Glomerular endothelial cell (primary cell): ENCODE results near the gene SERPIND1. TPM values are rescaled to one million over a fixed set of nuclear protein-coding genes. Genes with fewer than 3 reads are reported as not detected.

Experiments used
- DNase-seq: peaks from one replicate; pipeline ENCODE4 v3.0.0-alpha.2; 2011; ENCODE audit warnings: low read depth, low spot score; ENCODE audit errors: extremely low read depth
- total RNA-seq: library from RNA; depleted of rRNA; stranded (reverse); fragments of >200 nt; gene quantifications from 2 replicates; pipeline ENCODE4 v1.2.3, GENCODE V29; 2015

The SERPIND1 gene
- total RNA-seq, 1 donor from 2014 or later: 1.4 TPM

DNA sequence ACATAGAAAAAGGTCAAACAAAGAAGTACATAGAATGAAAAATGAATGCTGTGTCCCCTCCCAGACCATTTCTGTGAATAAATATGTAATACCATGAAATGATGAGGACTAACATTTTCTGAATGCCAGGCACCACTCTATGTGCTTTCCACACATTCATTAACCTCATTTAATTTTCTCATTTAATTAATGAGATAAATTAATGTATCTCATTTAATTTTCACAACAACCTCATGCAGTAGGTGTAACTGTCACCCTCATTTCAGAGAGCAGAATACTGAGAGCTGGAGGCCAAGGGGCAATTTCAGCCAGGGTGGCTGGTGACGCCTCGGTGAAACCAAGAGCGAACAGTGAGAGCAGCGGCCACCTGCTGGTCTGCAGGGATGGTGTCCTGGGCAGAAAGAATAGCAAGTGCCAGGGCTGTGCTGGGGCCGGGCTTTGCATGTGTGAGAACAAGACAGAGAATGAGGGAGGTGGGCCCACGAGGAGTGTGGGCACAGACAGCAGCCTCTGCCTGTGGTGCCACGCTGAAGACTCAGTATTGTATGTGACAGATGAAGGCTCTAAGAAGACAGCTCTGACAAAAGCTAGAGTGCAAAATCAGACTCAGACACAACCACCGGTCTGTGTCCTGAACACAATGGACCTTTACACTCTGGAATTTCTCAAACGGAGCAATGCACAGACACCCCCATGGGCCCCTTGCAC is 1.8 kb upstream of the SERPIND1 start:
- no peak for DNase-seq

DNA sequence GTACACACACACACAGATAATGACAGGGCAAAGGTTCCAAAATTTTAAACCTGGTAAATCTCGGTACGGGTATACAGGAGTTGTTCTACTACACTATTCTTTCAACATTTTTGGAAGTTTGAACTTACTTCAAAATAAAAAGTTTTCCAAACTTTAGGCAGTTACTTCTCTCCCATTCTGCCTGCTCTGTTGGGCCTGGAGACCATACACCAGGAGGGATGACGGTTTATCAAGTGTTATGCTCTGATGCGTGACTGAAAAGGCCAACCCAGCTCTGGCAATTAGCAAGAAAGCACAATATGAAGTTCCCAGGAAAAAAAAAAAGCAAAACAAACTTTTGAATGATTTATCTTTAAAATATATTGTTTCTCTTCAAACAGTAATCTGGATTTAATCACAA is 969 bp downstream of the SERPIND1 start:
- no peak for DNase-seq

DNA sequence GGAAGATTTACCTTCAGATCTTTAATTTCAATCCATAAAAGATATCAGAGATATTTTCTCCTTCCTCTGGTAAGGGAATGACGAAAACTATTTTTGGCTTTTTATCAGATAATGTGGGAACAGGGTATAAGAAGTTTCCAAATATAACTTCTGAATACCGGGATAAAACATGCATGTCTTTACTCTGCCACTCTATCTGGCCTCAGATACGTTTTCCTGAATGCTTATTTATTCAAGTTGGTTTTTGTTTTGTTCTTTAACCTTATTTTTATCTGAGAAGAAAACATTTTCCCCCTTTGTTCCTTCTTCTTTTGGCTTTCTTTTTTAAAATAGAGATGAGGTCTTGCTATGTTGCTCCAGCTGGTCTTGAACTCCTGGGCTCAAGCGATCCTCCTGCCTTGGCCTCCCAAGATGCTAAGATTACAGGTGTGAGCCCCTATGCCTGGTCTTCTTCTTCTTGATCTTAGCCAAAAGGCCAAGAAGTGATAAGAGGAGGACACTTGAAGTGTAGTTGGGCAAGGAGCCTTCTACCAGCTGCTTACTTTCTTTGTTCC is 1.5 kb downstream of the SERPIND1 start:
- no peak for DNase-seq

DNA sequence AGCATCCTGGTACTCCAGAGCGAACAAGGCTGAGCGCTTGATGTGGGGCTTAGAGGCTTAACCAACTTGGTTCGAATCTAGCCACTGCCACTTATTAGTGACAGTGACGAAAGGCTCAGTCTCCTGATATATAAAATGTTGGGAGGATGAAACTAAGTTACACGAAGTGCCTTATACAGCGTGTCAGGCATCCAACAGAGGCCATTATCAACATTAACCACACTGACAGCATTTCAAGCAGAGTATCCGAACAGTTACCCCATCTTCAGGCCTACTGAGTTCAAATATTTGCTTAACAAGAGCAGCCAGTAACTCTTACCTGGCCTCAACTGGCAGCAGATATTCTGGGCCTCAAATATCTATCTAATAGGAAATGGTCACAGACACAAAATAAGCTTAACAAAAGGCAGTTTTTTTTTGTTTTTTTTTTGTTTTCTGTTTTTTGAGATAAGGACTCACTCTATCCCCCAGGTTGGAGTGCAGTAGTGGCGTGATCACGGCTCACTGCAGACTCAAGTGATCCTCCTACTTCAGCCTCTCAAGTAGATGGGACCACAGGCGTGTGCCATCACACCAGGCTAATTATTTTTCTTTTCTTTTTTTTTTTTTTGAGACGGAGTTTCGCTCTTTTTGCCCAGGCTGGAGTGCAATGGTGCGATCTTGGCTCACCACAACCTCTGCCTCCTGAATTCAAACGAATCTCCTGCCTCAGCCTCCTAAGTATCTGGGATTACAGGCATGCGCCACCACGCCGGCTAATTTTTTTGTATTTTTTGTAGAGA is 2.9 kb downstream of the SERPIND1 start:
- DNase-seq: no peak

DNA sequence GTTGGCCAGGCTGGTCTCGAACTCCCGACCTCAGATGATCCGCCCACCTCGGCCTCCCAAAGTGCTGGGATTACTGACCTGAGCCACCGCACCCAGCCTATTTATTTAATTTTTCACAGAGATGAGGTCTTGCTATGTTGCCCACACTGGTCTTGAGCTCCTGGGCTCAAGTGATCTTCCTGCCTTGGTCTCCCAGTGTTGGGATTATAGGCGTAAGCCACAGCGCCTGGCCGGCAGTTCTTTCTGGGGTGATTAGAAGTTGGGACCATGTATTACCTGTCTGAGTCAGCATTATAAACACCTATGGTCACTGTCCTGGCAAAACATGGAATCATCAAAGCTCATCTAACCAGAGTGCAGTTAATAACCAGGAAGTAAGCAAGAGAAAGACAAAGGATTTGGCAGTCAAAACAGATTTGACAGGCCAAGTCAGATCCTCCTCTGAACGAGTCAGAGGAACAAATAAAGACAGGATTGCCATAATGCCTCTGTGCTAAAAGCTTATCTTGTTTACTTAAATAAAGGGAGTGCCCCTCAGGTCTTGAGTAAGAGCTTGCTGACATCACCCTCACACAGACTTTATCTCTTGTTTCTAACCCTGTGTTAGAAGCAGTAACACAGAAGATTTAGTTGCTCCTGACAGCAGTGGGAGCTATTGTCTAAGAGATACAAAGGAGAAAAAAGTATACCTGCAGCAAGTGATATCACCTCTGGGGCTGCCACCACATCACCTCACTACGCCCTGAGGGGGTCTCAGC is 3.7 kb downstream of the SERPIND1 start:
- DNase-seq: no peak

DNA sequence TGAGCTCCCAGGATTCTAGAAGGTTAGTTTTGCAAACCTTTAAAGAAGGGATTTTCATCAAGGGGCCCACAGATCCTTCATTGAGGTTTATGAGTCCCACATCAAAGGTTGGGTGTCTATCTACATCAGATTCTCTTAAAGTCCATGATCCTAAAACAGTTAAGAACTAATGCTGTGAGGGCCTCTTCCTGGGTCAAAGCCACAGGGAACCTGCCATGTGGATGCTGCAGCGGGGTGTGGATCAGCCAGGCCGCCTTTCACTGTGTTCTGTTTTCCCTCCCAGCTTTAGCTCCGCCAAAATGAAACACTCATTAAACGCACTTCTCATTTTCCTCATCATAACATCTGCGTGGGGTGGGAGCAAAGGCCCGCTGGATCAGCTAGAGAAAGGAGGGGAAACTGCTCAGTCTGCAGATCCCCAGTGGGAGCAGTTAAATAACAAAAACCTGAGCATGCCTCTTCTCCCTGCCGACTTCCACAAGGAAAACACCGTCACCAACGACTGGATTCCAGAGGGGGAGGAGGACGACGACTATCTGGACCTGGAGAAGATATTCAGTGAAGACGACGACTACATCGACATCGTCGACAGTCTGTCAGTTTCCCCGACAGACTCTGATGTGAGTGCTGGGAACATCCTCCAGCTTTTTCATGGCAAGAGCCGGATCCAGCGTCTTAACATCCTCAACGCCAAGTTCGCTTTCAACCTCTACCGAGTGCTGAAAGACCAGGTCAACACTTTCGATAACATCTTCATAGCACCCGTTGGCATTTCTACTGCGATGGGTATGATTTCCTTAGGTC is 5.3 kb downstream of the SERPIND1 start:
- no peak for DNase-seq

DNA sequence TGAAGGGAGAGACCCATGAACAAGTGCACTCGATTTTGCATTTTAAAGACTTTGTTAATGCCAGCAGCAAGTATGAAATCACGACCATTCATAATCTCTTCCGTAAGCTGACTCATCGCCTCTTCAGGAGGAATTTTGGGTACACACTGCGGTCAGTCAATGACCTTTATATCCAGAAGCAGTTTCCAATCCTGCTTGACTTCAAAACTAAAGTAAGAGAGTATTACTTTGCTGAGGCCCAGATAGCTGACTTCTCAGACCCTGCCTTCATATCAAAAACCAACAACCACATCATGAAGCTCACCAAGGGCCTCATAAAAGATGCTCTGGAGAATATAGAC is 5.9 kb downstream of the SERPIND1 start:
- no peak for DNase-seq

DNA sequence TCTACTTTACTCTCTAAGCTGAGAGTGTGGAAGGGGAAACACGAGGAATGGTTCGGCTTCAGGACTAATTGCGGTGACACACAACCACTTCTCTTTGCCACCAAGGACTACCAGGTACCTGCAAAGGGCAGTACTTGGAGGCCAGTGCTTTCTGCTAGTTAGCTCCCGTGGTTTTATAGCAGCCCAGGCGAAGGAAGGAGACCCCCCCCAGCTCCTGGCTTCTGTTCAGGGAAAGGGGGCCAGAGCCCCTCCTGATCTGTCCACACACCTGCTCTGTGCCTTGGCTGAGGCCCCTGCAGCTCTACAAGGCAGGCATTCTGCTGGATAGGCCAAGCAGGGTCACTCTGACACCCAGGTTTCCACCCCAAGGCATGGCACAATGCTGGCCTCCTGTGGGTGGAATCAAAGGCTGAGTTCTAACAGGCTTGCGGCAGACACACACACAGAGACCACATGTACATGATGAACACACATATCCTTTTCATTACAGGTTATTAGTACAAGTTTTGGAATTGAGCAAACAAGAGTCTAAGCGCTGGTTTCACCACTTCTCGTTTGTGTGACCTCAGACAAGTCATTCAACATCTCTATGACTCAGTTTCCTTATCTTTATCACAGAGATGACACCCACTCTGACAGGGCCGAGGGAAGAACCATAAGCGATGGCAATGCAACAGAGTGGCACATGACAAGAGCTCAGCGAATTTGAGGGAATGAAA is 7.5 kb downstream of the SERPIND1 start:
- no peak for DNase-seq

DNA sequence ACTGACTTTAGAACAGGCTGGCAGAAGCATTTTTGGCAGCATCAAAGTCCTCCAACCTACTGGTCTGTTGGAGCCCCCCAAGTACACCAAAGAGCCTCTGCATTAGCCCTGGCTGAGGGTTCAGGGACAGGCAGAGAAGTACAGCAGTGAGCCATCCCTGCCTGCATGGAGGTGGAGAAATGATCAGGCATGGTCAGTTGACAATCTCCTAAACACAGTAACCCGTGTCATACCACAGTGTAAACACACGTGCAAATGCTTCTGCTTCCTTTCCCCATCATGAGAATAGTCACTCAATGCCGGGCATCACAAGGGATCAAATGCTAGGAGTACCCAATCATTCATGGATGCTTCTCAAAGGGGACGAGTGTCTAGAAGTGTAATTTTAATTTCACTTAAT is 8.2 kb downstream of the SERPIND1 start:
- DNase-seq: no peak

DNA sequence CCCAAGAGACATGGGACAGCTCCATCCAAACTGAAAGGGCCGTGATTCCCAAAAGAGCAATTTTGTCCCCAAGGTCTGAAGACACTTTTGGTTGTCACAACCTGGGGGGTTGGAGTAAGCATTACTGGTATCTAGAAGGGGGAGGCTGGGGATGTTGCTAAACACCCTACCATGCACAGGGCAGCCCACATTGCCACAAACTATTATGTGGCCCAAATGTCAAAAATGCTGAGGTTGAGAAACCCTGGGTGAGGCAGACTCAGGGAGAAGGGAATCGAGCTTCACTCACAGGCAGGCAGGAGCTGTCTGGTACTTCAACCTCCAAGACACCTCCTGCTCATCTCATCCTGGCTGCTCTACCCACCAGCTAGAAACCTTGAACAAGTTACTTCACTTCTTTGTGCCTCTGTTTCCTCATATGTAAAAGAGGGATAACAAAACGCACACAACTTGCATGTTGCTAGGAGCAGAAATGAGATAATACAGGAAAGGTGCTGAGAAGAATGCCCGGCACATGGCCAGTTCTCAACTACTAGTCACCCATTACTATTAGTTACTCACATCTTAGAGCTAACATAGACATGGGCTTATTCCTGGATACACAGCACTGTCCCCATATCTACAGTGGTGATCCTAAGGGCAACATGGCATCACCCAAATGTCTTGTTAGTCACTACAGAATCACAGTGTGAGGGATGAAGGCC is 8.8 kb downstream of the SERPIND1 start:
- no peak for DNase-seq

DNA sequence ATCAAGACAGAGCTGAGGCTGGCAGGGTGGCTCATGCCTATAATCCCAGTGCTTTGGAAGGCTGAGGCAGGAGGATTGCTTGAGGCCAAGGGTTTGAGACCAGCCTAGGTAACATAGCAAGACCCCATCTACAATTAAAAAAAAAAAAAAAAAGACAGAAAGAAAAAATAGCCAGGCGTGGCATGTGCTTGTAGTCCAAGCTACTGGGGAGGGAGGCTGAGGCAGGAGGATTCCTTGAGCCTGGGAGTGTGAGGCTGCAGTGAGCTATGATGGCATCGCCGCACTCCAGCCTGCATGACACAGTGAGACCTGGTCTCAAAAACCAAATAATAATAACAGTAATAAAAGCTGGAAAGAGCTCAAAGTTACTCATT is 9.4 kb downstream of the SERPIND1 start:
- no peak for DNase-seq

DNA sequence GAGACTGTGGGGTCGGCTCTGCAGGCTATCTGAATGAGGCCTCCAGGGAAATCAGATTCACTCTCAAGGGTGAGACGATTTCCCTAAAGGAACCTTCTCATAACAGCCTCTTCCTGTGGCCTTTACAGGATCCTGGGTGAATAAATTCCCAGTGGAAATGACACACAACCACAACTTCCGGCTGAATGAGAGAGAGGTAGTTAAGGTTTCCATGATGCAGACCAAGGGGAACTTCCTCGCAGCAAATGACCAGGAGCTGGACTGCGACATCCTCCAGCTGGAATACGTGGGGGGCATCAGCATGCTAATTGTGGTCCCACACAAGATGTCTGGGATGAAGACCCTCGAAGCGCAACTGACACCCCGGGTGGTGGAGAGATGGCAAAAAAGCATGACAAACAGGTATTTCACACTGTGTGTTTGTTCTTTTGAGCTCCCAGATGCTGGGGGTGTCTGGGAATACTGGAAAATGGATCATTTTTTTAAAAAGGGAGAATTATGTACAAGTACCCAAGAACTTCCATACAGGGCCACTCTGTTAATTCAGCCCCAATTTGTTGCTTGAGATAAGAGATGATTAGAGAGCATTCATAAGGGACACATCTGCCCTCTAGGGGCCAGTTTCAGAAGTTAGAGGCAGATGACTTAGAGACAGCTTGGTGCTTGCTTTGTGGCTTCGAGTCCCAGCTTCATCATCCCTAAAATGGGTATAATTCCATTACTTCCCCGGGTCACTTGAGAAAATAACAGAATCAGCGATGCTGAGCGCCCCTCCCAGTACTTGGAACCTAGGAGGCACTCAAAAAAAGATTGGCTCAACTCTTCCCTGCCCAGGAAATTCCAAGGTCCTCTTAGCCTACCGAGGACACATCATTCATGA is 10.2 kb downstream of the SERPIND1 start:
- no peak for DNase-seq

DNA sequence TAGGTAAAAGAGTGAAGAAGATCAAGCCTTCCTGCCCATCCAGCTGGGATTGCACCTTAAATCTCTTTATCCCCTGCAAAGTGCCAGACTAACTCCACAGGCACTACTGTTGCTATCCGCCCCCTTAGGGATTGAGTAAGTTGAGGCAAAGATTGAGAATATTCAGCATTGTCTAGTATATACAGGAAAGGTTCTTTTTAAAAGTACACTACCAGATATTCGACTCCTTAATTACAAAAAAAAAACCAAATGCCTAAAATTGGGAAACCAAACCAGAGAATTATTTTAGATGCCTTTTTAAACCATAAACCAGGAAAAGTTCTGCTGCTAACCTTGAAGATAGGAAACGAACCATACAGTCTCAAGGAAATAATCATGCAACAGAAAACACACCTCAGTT is 11.5 kb downstream of the SERPIND1 start:
- no peak for DNase-seq

DNA sequence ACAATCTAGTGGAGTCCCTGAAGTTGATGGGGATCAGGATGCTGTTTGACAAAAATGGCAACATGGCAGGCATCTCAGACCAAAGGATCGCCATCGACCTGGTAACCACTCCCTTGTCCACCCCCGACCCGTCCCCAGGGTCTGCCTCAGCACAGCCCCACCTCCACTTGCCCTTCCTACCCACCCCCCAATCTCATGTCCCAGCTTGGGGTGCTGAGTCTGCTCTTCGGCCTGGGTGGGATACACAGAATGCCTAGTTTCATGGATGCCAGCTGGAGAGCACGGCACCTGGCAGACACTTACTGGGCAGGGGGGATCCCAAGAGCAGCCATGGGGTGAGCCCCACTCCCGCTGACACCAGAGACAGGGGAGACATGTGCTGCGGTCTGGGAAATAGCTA is 12.1 kb downstream of the SERPIND1 start:
- no peak for DNase-seq

DNA sequence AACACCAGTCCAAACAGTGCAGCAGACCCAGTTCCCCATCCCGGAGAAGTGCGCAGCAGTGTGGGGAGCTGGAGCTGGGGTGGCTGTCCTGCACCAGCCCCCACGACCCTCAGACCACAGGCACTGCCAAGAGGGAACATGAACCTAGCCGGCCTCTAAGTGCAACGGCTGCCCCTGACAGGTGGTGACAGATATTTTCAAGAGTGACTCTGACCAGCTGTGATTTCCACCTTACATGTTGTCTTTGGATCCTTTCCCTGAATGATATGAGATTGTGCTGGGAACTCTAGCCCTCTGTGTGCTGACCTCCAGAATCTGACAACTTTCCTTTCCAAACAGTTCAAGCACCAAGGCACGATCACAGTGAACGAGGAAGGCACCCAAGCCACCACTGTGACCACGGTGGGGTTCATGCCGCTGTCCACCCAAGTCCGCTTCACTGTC is 12.6 kb downstream of the SERPIND1 start:
- DNase-seq: no peak

DNA sequence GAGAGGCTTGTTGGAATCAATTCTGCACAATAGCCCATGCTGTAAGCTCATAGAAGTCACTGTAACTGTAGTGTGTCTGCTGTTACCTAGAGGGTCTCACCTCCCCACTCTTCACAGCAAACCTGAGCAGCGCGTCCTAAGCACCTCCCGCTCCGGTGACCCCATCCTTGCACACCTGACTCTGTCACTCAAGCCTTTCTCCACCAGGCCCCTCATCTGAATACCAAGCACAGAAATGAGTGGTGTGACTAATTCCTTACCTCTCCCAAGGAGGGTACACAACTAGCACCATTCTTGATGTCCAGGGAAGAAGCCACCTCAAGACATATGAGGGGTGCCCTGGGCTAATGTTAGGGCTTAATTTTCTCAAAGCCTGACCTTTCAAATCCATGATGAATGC is 13.3 kb downstream of the SERPIND1 start:
- DNase-seq: no peak

DNA sequence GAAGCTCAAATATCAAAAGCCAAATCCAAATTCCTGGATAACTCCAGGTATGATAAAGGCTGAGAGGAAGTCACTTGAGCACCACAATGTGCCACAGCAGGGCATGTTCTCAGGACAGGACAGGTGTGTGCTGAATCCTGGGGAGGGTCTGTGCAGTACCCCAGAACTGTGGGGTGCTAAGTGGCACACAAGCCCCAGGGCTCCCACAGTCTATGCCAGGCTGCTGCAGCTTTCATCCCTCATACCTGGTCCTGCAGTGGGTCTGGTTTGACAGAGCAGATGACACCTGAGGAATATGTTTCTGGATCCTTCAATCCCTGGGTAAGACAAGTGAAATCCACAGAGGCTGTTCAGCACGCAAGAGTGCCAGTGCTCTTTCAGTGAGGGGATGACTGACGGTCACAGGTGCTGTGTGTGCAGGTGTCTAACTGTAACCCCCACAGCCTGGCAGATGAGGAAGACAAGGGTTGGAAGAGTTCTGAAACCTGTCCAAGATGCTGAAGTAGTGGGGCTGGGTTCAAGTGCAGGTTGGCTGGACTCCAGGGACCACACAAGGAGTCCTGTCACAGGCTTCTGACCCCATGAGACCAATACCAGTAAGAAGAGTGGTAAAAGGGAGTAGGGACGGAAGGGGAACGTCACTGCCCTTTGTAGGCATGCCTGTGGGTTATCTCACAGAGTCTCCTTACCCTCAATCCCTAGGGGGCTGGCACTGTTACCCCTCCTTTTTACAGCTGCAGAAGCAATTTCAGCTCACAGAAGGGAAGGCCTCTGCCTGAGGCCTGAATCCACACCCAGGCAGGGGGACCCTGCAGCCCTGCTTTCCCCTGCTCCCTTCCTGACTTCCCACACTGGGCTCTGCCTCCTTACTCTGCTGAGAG is 14.1 kb downstream of the SERPIND1 start:
- DNase-seq: no peak
